Measurements from ENCODE around the gene SORCS1. TPM values are rescaled to one million over a fixed set of nuclear protein-coding genes. Genes with fewer than 3 reads are reported as not detected.

SORCS1 gene
- total RNA-seq, 1 experiment from 2014 or later, result 1.7 TPM

- H3K4me3 Mint-ChIP-seq, result no peak overlapping the region
- H3K27me3 Mint-ChIP-seq (ENCODE audit: low read depth), result peaks cover 49% of the 10 kb centered on the region
- H3K14ac ChIP-seq (ENCODE audit: insufficient read depth, low read length), result no peak overlapping the region
- H2BK12ac ChIP-seq (ENCODE audit: insufficient read length, low read depth, low read length), result no peak overlapping the region
- H3K79me1 ChIP-seq (ENCODE audit: insufficient read depth, low read depth, low read length, poor library complexity, severe bottlenecking), result no peaks in the 10 kb centered on the region
- no peak overlapping the region for H3T11ph ChIP-seq (ENCODE audit: low read length)
- H3K9me3 ChIP-seq (ENCODE audit: control insufficient read depth, low read depth, low read length), result no peaks in the 10 kb centered on the region
- H4K8ac ChIP-seq (replicated peaks; ENCODE audit: insufficient read length, low read depth, low read length), result no peak overlapping the region
- no peak overlapping the region for H2BK15ac ChIP-seq (ENCODE audit: low read depth, low read length)
- H2BK5ac ChIP-seq (ENCODE audit: insufficient read length, low read length), result no peak overlapping the region
- no peaks in the 10 kb centered on the region for H4K20me1 ChIP-seq (ENCODE audit: control insufficient read depth, insufficient read depth, insufficient read length)
- no peak for DNase-seq
- H3K9ac ChIP-seq (ENCODE audit: extremely low read depth, insufficient read length, low read length), result no peak overlapping the region
- no peak overlapping the region for H3K27ac Mint-ChIP-seq
- H4K5ac ChIP-seq (ENCODE audit: insufficient read length, low read depth, low read length), result no peak overlapping the region
- H3K4me1 Mint-ChIP-seq, result peaks cover 15 to 25% of the 10 kb centered on the region in 2 experiments
- TF ChIP-seq CTCF (conservative IDR thresholded peaks at IDR 0.05), result no peak
- no peak overlapping the region for H3K56ac ChIP-seq (ENCODE audit: insufficient read length, low read depth, low read length)
- no peak overlapping the region for H2BK120ac ChIP-seq (ENCODE audit: low read depth, low read length, poor library complexity, severe bottlenecking)
- no peak overlapping the region for H3K4me2 ChIP-seq (ENCODE audit: insufficient read depth, insufficient read length, low read length)
- H4K91ac ChIP-seq (ENCODE audit: insufficient read length, low read depth, low read length), result no peak overlapping the region
- H2AFZ ChIP-seq (ENCODE audit: low read length), result no peak overlapping the region
- no peaks in the 10 kb centered on the region for H3K4me1 ChIP-seq (ENCODE audit: insufficient read depth, low read length)
- H3K9me3 Mint-ChIP-seq, result no peaks in the 10 kb centered on the region
- no peaks in the 10 kb centered on the region for H3K27me3 ChIP-seq (ENCODE audit: insufficient read depth, low read length)
- H3K23me2 ChIP-seq (ENCODE audit: insufficient read length, low read depth, low read length, poor library complexity, severe bottlenecking), result no peaks in the 10 kb centered on the region
- H3K27ac ChIP-seq (ENCODE audit: insufficient read length, low read depth, low read length), result no peak overlapping the region
- no peak overlapping the region for H2BK20ac ChIP-seq (ENCODE audit: low read depth, low read length, poor library complexity, severe bottlenecking)
- WGBS (ENCODE audit: extremely low coverage, insufficient read length, low lambda C conversion rate), result no CpG with 5 or more reads among the region's 5 CpGs
- no peak overlapping the region for H3K23ac ChIP-seq (ENCODE audit: insufficient read length, low read depth, low read length)
- H3K18ac ChIP-seq (ENCODE audit: insufficient read length, low read depth, low read length), result no peak overlapping the region
- H3K4ac ChIP-seq (ENCODE audit: low read depth, low read length), result no peak overlapping the region
- H3K36me3 Mint-ChIP-seq (ENCODE audit: insufficient read depth in 1 of 3, low read depth in 3 of 3), result no peaks in the 10 kb centered on the region
- no peak overlapping the region for H2AK5ac ChIP-seq (ENCODE audit: insufficient read length, low read length)
- H3K79me2 ChIP-seq (ENCODE audit: insufficient read depth, low read length), result no peaks in the 10 kb centered on the region
These were observed 233.2 kb downstream of the SORCS1 start for GRCh38 chr10:106931159-106931852.

Measured in H9 (cell line).